ENCODE data around the gene PNLIP.

PNLIP gene

GRCh38 chr10:116548301-116548700, 2.6 kb downstream of the PNLIP start:
- H3K27me3 Mint-ChIP-seq = no peaks in the 10 kb centered on the region
- H3K4me1 Mint-ChIP-seq (ENCODE audit: low read depth) = no peaks in the 10 kb centered on the region
- no peak overlapping the region for H3K4me3 Mint-ChIP-seq
- no peak overlapping the region for H3K27ac Mint-ChIP-seq
- H3K9me3 Mint-ChIP-seq = no peaks in the 10 kb centered on the region
- intact Hi-C loops (cut with micrococcal nuclease) = no loop called here
- H3K36me3 Mint-ChIP-seq (ENCODE audit: low read depth) = no peaks in the 10 kb centered on the region

DNA sequence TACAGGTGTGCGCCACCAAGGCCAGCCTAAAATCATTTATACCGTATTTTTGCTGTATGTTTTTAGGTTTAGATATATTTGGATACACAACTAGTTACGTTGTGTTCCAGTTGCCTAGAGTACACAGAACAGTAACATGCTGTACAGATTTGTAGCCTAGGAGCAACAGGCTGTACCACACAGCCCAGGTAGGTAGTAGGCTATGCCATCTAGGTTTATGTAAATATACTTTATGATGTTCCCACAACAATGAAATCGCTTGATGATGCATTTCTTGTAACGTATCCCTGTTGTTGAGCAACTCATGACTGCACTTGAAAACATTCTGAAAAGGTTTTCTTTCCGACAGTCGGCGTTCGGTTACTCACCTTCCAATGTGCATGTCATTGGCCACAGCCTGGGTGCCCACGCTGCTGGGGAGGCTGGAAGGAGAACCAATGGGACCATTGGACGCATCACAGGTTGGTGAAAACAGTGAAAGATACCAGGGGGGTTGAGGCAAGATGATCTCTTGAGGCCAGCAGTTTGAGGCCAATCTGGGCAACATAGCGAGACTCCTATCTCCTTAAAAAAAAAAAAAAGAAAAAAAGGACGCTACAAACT, 7.7 kb downstream of the PNLIP start:
- Mint-ChIP-seq H3K4me3 (no peak overlapping the region), H3K27ac (no peak overlapping the region), H3K9me3 (no peaks in the 10 kb centered on the region), H3K36me3 (ENCODE audit: low read depth) (no peaks in the 10 kb centered on the region), H3K27me3 (no peaks in the 10 kb centered on the region), H3K4me1 (ENCODE audit: low read depth) (no peaks in the 10 kb centered on the region)
- intact Hi-C loops (cut with micrococcal nuclease) = no loop called here

DNA sequence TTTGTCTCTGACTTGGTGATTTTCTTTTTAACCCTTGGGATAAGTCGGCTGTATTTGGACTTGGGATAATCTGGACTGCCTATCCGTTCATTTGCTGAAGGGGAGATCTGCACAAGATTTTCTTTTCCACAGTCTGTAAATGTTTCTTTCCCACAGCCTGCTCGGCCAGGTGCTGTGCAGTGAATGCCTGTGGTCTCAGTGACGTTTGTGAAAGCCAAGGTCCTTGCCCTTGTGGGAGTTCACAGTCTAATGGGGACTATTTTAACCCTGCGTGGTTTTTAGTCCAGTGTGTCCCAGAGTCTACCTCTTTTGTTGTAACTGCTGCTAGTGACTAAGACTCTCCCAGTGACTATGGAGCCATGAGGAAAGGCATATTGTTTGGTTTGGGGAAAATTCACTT, 8.9 kb downstream of the PNLIP start:
- Mint-ChIP-seq H3K27me3 (no peaks in the 10 kb centered on the region), H3K4me1 (ENCODE audit: low read depth) (no peaks in the 10 kb centered on the region)
- intact Hi-C loops (cut with micrococcal nuclease) = no loop called here

DNA sequence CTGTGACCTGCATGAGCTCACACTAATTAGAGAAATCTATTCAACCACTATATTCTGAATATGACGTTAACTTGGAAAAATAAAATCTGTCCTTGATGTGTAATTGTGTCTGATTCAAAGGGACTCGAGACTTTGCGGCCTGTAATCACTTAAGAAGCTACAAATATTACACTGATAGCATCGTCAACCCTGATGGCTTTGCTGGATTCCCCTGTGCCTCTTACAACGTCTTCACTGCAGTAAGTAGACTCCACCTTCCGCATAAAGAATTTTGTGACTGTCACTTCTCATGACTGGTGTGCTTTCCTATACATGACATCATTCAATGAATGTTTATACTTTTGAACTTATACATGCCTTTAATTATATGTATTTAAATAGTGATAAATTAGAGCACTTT, 10.1 kb downstream of the PNLIP start:
- Mint-ChIP-seq H3K36me3 (ENCODE audit: low read depth) (no peaks in the 10 kb centered on the region), H3K4me1 (ENCODE audit: low read depth) (no peaks in the 10 kb centered on the region), H3K9me3 (no peaks in the 10 kb centered on the region), H3K27me3 (no peaks in the 10 kb centered on the region), H3K27ac (no peak overlapping the region), H3K4me3 (no peak overlapping the region)
- intact Hi-C loops (cut with micrococcal nuclease) = no loop called here

More for the DNA sequence above, 8.9 kb downstream of the PNLIP start:
- no peaks in the 10 kb centered on the region for H3K36me3 Mint-ChIP-seq (ENCODE audit: low read depth)
- H3K4me3 Mint-ChIP-seq = no peak overlapping the region
- H3K27ac Mint-ChIP-seq = no peak overlapping the region
- no peaks in the 10 kb centered on the region for H3K9me3 Mint-ChIP-seq

DNA sequence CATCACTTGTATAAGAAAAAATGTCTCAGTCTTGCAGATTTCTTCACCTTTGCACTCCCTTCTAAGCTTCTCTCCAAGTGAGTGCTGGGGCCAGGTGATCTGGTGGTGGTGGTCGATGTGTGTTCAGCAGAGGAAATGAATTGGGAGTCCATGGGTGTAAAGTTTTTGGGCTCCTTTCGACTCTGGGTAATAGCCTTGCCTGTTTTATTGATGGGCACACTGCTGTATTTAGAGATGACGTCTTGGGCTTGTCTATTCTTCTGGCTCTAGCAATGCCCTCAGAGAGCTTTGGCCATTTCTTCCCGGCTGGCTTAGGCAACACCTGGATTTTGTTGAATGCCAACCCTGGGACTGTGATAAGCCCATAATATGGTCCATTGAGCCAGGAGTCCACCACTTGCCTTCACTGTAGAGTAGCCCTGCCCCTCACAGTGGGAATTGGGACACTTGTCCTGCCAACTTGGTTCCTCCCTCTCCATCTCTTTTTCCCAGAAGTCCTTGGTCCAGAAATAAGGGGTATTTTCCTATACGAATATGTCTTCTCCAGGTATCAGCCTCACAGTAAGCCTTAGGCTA, 11.7 kb downstream of the PNLIP start:
- Mint-ChIP-seq H3K27me3 (no peaks in the 10 kb centered on the region), H3K4me1 (ENCODE audit: low read depth) (no peaks in the 10 kb centered on the region), H3K9me3 (no peaks in the 10 kb centered on the region), H3K27ac (no peak overlapping the region), H3K4me3 (no peak overlapping the region), H3K36me3 (ENCODE audit: low read depth) (no peaks in the 10 kb centered on the region)
- intact Hi-C loops (cut with micrococcal nuclease) = no loop called here

DNA sequence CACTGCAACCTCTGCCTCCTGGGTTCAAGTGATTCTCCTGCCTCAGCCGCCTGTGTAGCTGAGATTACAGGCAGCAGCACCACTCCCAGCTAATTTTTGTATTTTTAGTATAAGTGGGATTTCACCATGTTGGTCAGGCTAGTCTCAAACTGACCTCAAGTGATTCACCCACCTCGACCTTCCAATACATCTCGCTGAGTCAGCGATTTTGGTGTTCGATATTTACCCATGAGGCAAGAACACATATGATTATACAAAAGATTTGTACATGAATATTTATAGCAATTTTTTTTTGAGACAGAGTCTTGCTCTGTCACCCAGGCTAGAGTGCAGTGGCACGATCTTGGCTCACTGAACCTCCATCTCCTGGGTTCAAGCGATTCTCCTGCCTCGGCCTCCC, 19.8 kb downstream of the PNLIP start:
- Mint-ChIP-seq H3K36me3 (ENCODE audit: low read depth) (no peaks in the 10 kb centered on the region), H3K27me3 (peaks cover 2% of the 10 kb centered on the region), H3K4me1 (ENCODE audit: low read depth) (no peaks in the 10 kb centered on the region), H3K27ac (no peak overlapping the region), H3K4me3 (no peak overlapping the region), H3K9me3 (no peaks in the 10 kb centered on the region)
- intact Hi-C loops (cut with micrococcal nuclease) = no loop called here

DNA sequence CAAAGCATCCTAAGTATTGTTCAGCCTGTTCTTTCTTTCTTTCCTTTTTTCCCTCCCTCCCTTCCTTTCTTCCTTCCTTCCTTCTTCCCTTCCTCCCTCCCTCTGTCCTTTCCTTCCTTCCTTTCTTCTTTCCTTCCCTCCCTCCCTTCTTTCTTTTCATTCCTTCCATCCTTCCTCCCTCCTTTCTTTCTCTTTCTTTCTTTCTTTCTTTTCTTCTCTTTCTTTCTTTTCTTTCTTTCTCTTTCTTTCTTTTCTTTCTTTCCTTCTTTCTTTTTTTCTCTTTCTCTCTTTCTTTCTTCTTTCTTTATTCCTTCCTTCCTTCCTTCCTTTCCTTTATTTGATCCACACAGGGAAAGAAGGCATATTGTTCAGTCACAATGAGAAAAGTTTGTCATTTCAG, 21.2 kb downstream of the PNLIP start:
- H3K27ac Mint-ChIP-seq = no peak overlapping the region
- H3K4me1 Mint-ChIP-seq (ENCODE audit: low read depth) = no peaks in the 10 kb centered on the region
- no peak overlapping the region for H3K4me3 Mint-ChIP-seq
- no peaks in the 10 kb centered on the region for H3K9me3 Mint-ChIP-seq
- H3K27me3 Mint-ChIP-seq = peaks cover 2% of the 10 kb centered on the region
- intact Hi-C loops (cut with micrococcal nuclease) = no loop called here
- no peaks in the 10 kb centered on the region for H3K36me3 Mint-ChIP-seq (ENCODE audit: low read depth)

DNA sequence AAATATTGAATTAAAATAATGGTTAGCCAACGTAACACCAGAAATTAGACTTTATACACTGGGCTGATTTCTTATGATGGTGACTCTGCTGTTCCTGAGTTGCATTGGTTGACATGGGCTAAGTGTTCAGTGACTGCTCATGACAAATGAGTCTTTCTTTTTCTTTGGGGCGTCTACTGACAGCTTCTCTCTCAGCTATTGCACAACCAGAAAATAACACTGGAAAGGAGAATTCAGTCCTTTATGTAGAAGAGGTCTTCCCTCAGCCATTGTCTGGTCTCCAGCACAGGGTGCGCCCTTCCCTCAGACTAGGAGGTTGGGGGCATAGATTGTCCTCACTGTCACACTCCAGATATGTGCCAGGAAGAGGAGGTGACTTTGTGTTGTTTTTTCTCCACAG, 21.6 kb downstream of the PNLIP start:
- Mint-ChIP-seq H3K4me3 (no peak overlapping the region), H3K27me3 (peaks cover 2% of the 10 kb centered on the region), H3K4me1 (ENCODE audit: low read depth) (no peaks in the 10 kb centered on the region), H3K9me3 (no peaks in the 10 kb centered on the region), H3K36me3 (ENCODE audit: low read depth) (no peaks in the 10 kb centered on the region), H3K27ac (no peak overlapping the region)
- intact Hi-C loops (cut with micrococcal nuclease) = no loop called here

- Mint-ChIP-seq H3K27ac (no peak overlapping the region), H3K36me3 (ENCODE audit: low read depth) (no peaks in the 10 kb centered on the region), H3K9me3 (no peaks in the 10 kb centered on the region), H3K4me1 (ENCODE audit: low read depth) (no peaks in the 10 kb centered on the region), H3K4me3 (no peak overlapping the region), H3K27me3 (no peaks in the 10 kb centered on the region)
- intact Hi-C loops (cut with micrococcal nuclease) = no loop called here
These were observed 29.1 kb downstream of the PNLIP start for GRCh38 chr10:116574797-116575196.

DNA sequence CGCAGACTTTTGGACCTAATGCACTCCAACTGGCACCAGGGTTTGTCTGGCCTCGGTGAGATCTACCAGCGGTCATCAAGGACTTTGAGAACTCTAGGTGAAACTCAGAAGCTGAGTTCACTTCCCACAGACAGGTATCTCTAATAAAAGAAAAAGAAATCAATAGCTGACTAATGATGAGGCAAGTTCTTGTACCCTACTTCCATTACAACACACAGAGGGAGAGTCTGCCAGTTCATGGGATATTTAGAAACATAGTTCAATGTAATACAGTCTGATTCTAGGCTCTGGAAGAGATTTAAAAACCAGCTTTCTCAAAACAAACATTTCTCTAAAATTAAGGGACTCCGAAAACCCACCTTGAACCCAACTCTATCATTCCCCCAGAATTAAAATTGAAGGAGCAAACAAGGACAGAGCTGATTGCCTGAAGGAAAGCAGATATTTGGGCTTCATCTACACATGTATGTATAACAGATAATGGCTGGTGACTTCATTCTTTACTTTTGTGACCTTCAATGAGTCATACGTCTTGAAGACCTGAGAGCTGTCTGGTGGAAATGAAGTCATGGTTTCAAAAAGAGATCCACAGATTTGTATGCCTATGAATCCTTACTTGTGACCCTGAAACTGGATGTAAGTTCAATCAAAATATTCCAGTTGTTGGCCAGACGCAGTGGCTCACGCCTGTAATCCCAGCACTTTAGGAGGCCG, 42.3 kb downstream of the PNLIP start:
- no peaks in the 10 kb centered on the region for H3K27me3 Mint-ChIP-seq
- H3K36me3 Mint-ChIP-seq (ENCODE audit: low read depth) = no peaks in the 10 kb centered on the region
- no peaks in the 10 kb centered on the region for H3K4me1 Mint-ChIP-seq (ENCODE audit: low read depth)

DNA sequence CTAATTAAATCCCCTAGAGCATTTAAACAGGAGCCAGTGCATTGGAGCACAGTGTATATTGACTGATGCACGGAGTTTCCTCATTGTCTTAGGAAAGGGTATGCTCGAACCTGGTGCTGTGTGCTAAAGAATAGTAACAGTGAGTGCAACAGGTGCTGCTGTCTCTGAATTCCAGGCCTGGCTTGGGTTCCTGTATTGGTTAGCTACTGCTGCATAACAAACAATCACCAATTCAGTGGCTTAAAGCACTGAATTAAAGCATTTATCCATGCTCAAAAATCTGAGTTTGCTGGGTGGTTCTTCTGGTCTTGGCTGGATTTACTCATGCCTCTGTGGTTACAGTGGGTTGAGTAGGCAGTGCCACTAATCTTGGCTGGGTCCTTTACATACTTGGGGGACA, 43.3 kb downstream of the PNLIP start:
- Mint-ChIP-seq H3K9me3 (no peaks in the 10 kb centered on the region), H3K36me3 (ENCODE audit: low read depth) (no peaks in the 10 kb centered on the region), H3K27ac (no peak overlapping the region), H3K27me3 (no peaks in the 10 kb centered on the region), H3K4me3 (no peak overlapping the region), H3K4me1 (ENCODE audit: low read depth) (no peaks in the 10 kb centered on the region)
- intact Hi-C loops (cut with micrococcal nuclease) = no loop called here

More for the DNA sequence above, 42.3 kb downstream of the PNLIP start:
- Mint-ChIP-seq H3K27ac (no peak overlapping the region), H3K9me3 (no peaks in the 10 kb centered on the region), H3K4me3 (no peak overlapping the region)
- intact Hi-C loops (cut with micrococcal nuclease) = no loop called here

GRCh38 chr10:116589926-116590325, 44.2 kb downstream of the PNLIP start:
- H3K27ac Mint-ChIP-seq = no peak overlapping the region
- no peaks in the 10 kb centered on the region for H3K27me3 Mint-ChIP-seq
- intact Hi-C loops (cut with micrococcal nuclease) = no loop called here

GRCh38 chr10:116590590-116591444, 45.1 kb downstream of the PNLIP start, which contains the start of gene PNLIPRP1:
Gene PNLIPRP1 (plus strand): TSS chr10:116590959. CDS start chr10:116591130, 171 bp downstream.
- H3K36me3 Mint-ChIP-seq (ENCODE audit: low read depth) = no peaks in the 10 kb centered on the region
- H3K4me3 Mint-ChIP-seq = no peak within 1 kb of the TSS
- no peaks in the 10 kb centered on the region for H3K4me1 Mint-ChIP-seq (ENCODE audit: low read depth)
- no peaks in the 10 kb centered on the region for H3K9me3 Mint-ChIP-seq
- no peaks in the 10 kb centered on the region for H3K27me3 Mint-ChIP-seq
- H3K27ac Mint-ChIP-seq = no peak within 1 kb of the TSS
- intact Hi-C loops (cut with micrococcal nuclease) = no loop called here

More at GRCh38 chr10:116589926-116590325, 44.2 kb downstream of the PNLIP start:
- no peaks in the 10 kb centered on the region for H3K36me3 Mint-ChIP-seq (ENCODE audit: low read depth)
- no peaks in the 10 kb centered on the region for H3K4me1 Mint-ChIP-seq (ENCODE audit: low read depth)
- H3K9me3 Mint-ChIP-seq = no peaks in the 10 kb centered on the region
- no peak overlapping the region for H3K4me3 Mint-ChIP-seq

All from dendritic cell treated with granulocyte-macrophage colony-stimulating factor and Interleukin-4, amounts not matched to agents 40 ng/mL and 50 ng/mL, for 4 days (primary cell).